ENCODE measurements around the gene TMX1. TPM values are rescaled to one million over a fixed set of nuclear protein-coding genes. Genes with fewer than 3 reads are reported as not detected.

The TMX1 gene
- total RNA-seq, 4 donors from 2014 or later: 20.9 to 33.0 (median 26.5) TPM

DNA sequence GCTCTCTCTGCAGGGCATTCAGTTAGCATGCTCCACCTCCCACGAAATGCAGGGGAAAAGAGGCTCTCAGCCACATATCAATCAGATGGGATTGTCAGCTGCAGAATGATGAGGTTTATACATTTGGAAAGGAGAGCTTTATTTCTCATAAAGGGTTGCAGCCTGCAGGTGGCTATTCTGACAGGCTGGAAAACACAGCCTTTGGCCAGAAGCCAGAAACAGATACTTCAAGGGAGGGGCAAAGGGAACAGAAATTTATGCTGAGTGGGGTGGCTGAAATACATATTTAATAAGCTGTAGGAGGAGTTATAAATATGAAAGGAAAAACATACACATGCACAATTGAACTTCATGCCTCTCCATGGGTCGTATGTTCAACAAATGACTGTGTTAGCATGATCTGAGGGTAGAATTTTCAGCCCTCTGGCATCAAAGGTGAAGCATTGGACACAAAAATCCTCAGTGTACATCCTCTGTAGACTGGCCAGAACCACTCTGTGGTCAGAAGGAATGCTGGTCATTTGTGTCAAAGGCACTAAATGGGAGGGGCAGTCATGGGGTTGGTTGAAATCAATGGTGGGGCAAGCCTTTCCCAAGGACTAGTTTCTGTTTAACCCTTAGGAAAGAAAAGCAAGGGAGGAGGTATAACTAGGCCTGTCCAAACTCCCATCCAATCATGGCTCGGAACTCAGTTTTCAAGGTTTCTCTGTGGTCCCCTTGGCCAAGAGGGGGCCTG, 62.4 kb downstream of the TMX1 start:
- ATAC-seq: no peak
- no peak overlapping the region for H3K4me3 ChIP-seq
- H3K36me3 ChIP-seq: no peaks in the 10 kb centered on the region
- H3K27me3 ChIP-seq: no peaks in the 10 kb centered on the region
- no peak overlapping the region for H3K27ac ChIP-seq
- TF ChIP-seq, protein P1, sequence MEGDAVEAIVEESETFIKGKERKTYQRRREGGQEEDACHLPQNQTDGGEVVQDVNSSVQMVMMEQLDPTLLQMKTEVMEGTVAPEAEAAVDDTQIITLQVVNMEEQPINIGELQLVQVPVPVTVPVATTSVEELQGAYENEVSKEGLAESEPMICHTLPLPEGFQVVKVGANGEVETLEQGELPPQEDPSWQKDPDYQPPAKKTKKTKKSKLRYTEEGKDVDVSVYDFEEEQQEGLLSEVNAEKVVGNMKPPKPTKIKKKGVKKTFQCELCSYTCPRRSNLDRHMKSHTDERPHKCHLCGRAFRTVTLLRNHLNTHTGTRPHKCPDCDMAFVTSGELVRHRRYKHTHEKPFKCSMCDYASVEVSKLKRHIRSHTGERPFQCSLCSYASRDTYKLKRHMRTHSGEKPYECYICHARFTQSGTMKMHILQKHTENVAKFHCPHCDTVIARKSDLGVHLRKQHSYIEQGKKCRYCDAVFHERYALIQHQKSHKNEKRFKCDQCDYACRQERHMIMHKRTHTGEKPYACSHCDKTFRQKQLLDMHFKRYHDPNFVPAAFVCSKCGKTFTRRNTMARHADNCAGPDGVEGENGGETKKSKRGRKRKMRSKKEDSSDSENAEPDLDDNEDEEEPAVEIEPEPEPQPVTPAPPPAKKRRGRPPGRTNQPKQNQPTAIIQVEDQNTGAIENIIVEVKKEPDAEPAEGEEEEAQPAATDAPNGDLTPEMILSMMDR (IDR thresholded peaks at IDR 0.05): no peak
- TF ChIP-seq POLR2AphosphoS5 (IDR thresholded peaks at IDR 0.05): no peak
- TF ChIP-seq EP300 (IDR thresholded peaks at IDR 0.05): no peak
- no peak for TF ChIP-seq POLR2A (IDR thresholded peaks at IDR 0.05)
- H3K9me3 ChIP-seq: no peaks in the 10 kb centered on the region
- WGBS, 2 donors (ENCODE audit: low coverage in 1 of 2): 73 to 100% methylated on average over 3 of the region's 3 CpGs
- peaks cover 0 to 33% (median 0%) of the 10 kb centered on the region in 3 donors for H3K4me1 ChIP-seq

- TF ChIP-seq, protein P1 (IDR thresholded peaks at IDR 0.05): no peak
- TF ChIP-seq POLR2AphosphoS5 (IDR thresholded peaks at IDR 0.05) (no peak), EP300 (IDR thresholded peaks at IDR 0.05) (no peak), POLR2A (IDR thresholded peaks at IDR 0.05) (no peak)
- H3K36me3 ChIP-seq: no peaks in the 10 kb centered on the region
- peaks cover 0 to 23% (median 0%) of the 10 kb centered on the region in 3 donors for H3K4me1 ChIP-seq
- H3K27ac ChIP-seq: no peak overlapping the region
- H3K9me3 ChIP-seq: no peaks in the 10 kb centered on the region
- no peak overlapping the region for H3K4me3 ChIP-seq
- 69 to 76% methylated on average over 4 to 5 of the region's 5 CpGs for WGBS, 2 donors (ENCODE audit: low coverage in 1 of 2)
- no peaks in the 10 kb centered on the region for H3K27me3 ChIP-seq
- ATAC-seq: no peak
These were observed 64.4 kb downstream of the TMX1 start for GRCh38 chr14:51304438-51304837.

DNA sequence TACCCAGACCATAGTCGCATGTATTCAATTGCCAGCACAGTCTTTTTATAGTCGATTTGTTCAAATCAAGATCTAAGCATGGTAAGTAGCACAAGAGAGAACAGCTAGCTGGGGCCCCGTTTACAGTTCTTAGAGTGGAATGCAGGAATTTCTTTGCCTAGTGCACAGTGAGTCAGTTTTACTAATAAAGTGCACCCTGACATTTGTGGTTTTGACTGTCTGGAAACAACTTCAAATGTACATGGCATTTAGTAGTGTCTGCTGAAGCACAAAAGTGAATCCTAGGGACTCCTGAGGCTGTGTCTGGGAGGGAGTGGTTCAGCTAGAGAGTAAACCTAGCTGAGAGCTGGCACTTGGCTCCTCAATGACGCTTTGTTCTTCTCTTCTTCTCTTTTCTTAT, 64.9 kb downstream of the TMX1 start:
- no peak overlapping the region for H3K27ac ChIP-seq
- 39 to 44% methylated on average over 3 to 4 of the region's 4 CpGs for WGBS, 2 donors (ENCODE audit: low coverage in 1 of 2)
- no peak for ATAC-seq

DNA sequence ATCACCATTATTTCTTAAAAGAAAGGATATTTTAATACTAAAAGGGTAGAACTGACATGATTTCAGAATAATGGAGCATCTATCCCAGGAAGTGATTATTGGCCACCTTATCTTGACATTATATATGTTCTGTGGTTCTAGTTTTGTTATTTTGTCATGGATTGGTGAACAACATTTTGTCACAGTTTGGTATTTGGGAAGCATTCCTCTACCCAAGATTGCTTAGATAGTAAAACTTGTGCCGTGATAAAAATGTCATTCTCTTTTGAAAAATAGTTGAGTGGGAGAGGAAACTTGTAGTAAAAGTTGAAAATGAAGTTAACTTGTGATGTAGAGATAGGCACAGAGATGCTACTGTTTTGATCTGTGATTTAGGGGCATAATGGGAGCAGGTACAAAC, 65.7 kb downstream of the TMX1 start:
- Histone ChIP-seq H3K27ac (no peak overlapping the region), H3K27me3 (no peaks in the 10 kb centered on the region), H3K4me1 (peaks cover 5 to 30% (median 5%) of the 10 kb centered on the region in 3 donors), H3K36me3 (no peaks in the 10 kb centered on the region), H3K4me3 (no peak overlapping the region), H3K9me3 (no peaks in the 10 kb centered on the region)
- WGBS, 2 donors (ENCODE audit: low coverage in 1 of 2): 74 to 100% methylated on average over 1 of the region's 1 CpG
- no peak for TF ChIP-seq EP300 (IDR thresholded peaks at IDR 0.05)
- no peak for TF ChIP-seq POLR2A (IDR thresholded peaks at IDR 0.05)
- TF ChIP-seq, protein P1 (IDR thresholded peaks at IDR 0.05): no peak
- TF ChIP-seq POLR2AphosphoS5 (IDR thresholded peaks at IDR 0.05): no peak
- ATAC-seq: no peak

More for the DNA sequence above, 64.9 kb downstream of the TMX1 start:
- Histone ChIP-seq H3K36me3 (no peaks in the 10 kb centered on the region), H3K4me3 (no peak overlapping the region), H3K9me3 (no peaks in the 10 kb centered on the region), H3K4me1 (peaks cover 0 to 22% (median 0%) of the 10 kb centered on the region in 3 donors), H3K27me3 (no peaks in the 10 kb centered on the region)
- no peak for TF ChIP-seq EP300 (IDR thresholded peaks at IDR 0.05)
- TF ChIP-seq POLR2AphosphoS5 (IDR thresholded peaks at IDR 0.05): no peak
- TF ChIP-seq, protein P1 (IDR thresholded peaks at IDR 0.05): no peak
- no peak for TF ChIP-seq POLR2A (IDR thresholded peaks at IDR 0.05)

Small RNAs within 50 kb of the gene (small RNA-seq; reads per million reads assigned to genes)
- gene RF00019 (0 reads per million in 4 donors), gene RF00156 (0 reads per million in 4 donors)

Other genes starting within 250 kb of the TMX1 start
- gene TRIM9, start 145.1 kb upstream of the TMX1 start, total RNA-seq: 1 to 10 TPM in 3 of 4 donors, under 1 TPM in 1; 0.84 to 4.7 (median 1.4) TPM